Cardiac muscle cell (in vitro differentiated cells and primary cell): ENCODE measurements around the gene OR10H5. TPM values are rescaled to one million over a fixed set of nuclear protein-coding genes. Genes with fewer than 3 reads are reported as not detected.
"Not testable (repeated sequence)": the region's sequence is repeated elsewhere in the genome, so short reads cannot be mapped to it uniquely, and the experiment has no call there.

ENCODE experiments used
- DNase-seq, 2 donors: peaks; one replicate each; pipeline versions ENCODE4 v3.0.0 to v3.0.0-alpha.2; 2010 to 2017; ENCODE audit warnings: low read depth in 1 of 2, low spot score in 1 of 2
- H3K27ac ChIP-seq: fragments of 200-600 bp; sonication (generic); 2 replicates; pipeline ENCODE4 v1.5.1; 2016
- H3K27me3 ChIP-seq: fragments of 200-600 bp; sonication (generic); 2 replicates; pipeline ENCODE4 v1.6.0; 2016; ENCODE audit warnings: control low read depth
- H3K36me3 ChIP-seq: fragments of 200-600 bp; sonication (generic); 2 replicates; pipeline ENCODE4 v1.5.1; 2016; ENCODE audit warnings: control low read depth
- H3K4me1 ChIP-seq: fragments of 200-600 bp; sonication (generic); 2 replicates; pipeline ENCODE4 v1.8.1; 2017; ENCODE audit warnings: low read depth, mild to moderate bottlenecking, mixed run types
- H3K4me3 ChIP-seq: fragments of 200-600 bp; sonication (generic); 2 replicates; pipeline ENCODE4 v1.5.1; 2016; ENCODE audit warnings: mild to moderate bottlenecking
- H3K9me3 ChIP-seq: fragments of 200-600 bp; sonication (generic); 2 replicates; pipeline ENCODE4 v1.5.1; 2017; ENCODE audit warnings: low read depth, mild to moderate bottlenecking, control low read depth
- CTCF ChIP-seq: IDR thresholded peaks from 2 replicates; pipeline ENCODE4 v1.5.1; 2012; ENCODE audit warnings: low read depth, mild to moderate bottlenecking, low read length
- polyA plus RNA-seq: library from polyadenylated mRNA; unstranded; fragments of >200 nt; fragmentation: Nextera tagmentation; extraction: Ambion mirVana; gene quantifications from 2 replicates; pipeline ENCODE4 v1.2.1, GENCODE V29; 2016
- total RNA-seq: library from RNA; depleted of rRNA; stranded (reverse); fragments of >200 nt; gene quantifications from 2 replicates; pipeline ENCODE4 v1.2.3, GENCODE V29; 2016

OR10H5 gene
- total and polyA plus RNA-seq, 2 experiments from 2014 or later = not detected

- Histone ChIP-seq H3K9me3 (no peaks in the 10 kb centered on the region), H3K27me3 (no peaks in the 10 kb centered on the region), H3K27ac (no peak overlapping the region), H3K4me3 (no peak overlapping the region), H3K4me1 (no peaks in the 10 kb centered on the region), H3K36me3 (no peaks in the 10 kb centered on the region)
- DNase-seq = no peak
- TF ChIP-seq CTCF = no peak
Measured at GRCh38 chr19:15759962-15760565, 27.4 kb upstream of the OR10H5 start.

- Histone ChIP-seq H3K4me3 (no peak overlapping the region), H3K27ac (no peak overlapping the region), H3K4me1 (no peaks in the 10 kb centered on the region), H3K36me3 (no peaks in the 10 kb centered on the region), H3K27me3 (no peaks in the 10 kb centered on the region), H3K9me3 (no peaks in the 10 kb centered on the region)
- no peak for TF ChIP-seq CTCF
- no peak for DNase-seq
Measured at GRCh38 chr19:15769586-15769985, 17.9 kb upstream of the OR10H5 start.

GRCh38 chr19:15774159-15774558 is 13.3 kb upstream of the OR10H5 start:
- H3K27ac ChIP-seq, H3K4me1 ChIP-seq, H3K9me3 ChIP-seq, H3K36me3 ChIP-seq, H3K27me3 ChIP-seq, H3K4me3 ChIP-seq, DNase-seq: not testable (repeated sequence)

GRCh38 chr19:15775249-15775648 is 12.2 kb upstream of the OR10H5 start:
- Histone ChIP-seq H3K4me1 (no peaks in the 10 kb centered on the region), H3K9me3 (no peaks in the 10 kb centered on the region), H3K4me3 (no peak overlapping the region), H3K27me3 (no peaks in the 10 kb centered on the region), H3K36me3 (no peaks in the 10 kb centered on the region), H3K27ac (no peak overlapping the region)
- DNase-seq = no peak
- TF ChIP-seq CTCF = no peak

- Histone ChIP-seq H3K27ac (no peak overlapping the region), H3K36me3 (no peaks in the 10 kb centered on the region), H3K27me3 (no peaks in the 10 kb centered on the region), H3K4me1 (no peaks in the 10 kb centered on the region), H3K4me3 (no peak overlapping the region), H3K9me3 (no peaks in the 10 kb centered on the region)
- no peak for DNase-seq
- TF ChIP-seq CTCF = no peak
Measured at GRCh38 chr19:15776264-15776663, 11.2 kb upstream of the OR10H5 start.

GRCh38 chr19:15776991-15777970 is 10.2 kb upstream of the OR10H5 start:
- H3K36me3 ChIP-seq = no peaks in the 10 kb centered on the region
- H3K9me3 ChIP-seq = no peaks in the 10 kb centered on the region
- H3K4me1 ChIP-seq = no peaks in the 10 kb centered on the region
- H3K27ac ChIP-seq = no peak overlapping the region
- DNase-seq = no peak
- H3K27me3 ChIP-seq = no peaks in the 10 kb centered on the region
- H3K4me3 ChIP-seq = no peak overlapping the region
- TF ChIP-seq CTCF = no peak
